ENCODE data around the gene INSR. TPM values are rescaled to one million over a fixed set of nuclear protein-coding genes. Genes with fewer than 3 reads are reported as not detected.

INSR gene
- total RNA-seq, 1 experiment from 2014 or later, result 2.5 TPM

GRCh38 chr19:7258840-7259395, 35.3 kb downstream of the INSR start:
- intact Hi-C loops (cut with micrococcal nuclease; ENCODE audit: unreplicated experiment), result no loop called here
- no peaks in the 10 kb centered on the region for H3K4me1 ChIP-seq (ENCODE audit: control insufficient read depth, insufficient read depth, low read length)
- H3K9me3 ChIP-seq (ENCODE audit: control insufficient read depth, insufficient read depth, low read depth, low read length), result no peaks in the 10 kb centered on the region
- BruUV-seq (replicated peaks), result no TSS peak
- TF ChIP-seq POLR2AphosphoS5 (IDR thresholded peaks at IDR 0.05; ENCODE audit: low read depth, low read length) (no peak), REST (IDR thresholded peaks at IDR 0.05; ENCODE audit: insufficient read depth in 1 of 2, low read depth in 2 of 2, low read length in 1 of 2) (no peak), SIN3A (IDR thresholded peaks at IDR 0.05; ENCODE audit: borderline replicate concordance, insufficient read depth, low read depth, low read length) (no peak), TCF7L2 (IDR thresholded peaks at IDR 0.05; ENCODE audit: low read depth, low read length) (no peak)
- TF ChIP-seq, protein P1, sequence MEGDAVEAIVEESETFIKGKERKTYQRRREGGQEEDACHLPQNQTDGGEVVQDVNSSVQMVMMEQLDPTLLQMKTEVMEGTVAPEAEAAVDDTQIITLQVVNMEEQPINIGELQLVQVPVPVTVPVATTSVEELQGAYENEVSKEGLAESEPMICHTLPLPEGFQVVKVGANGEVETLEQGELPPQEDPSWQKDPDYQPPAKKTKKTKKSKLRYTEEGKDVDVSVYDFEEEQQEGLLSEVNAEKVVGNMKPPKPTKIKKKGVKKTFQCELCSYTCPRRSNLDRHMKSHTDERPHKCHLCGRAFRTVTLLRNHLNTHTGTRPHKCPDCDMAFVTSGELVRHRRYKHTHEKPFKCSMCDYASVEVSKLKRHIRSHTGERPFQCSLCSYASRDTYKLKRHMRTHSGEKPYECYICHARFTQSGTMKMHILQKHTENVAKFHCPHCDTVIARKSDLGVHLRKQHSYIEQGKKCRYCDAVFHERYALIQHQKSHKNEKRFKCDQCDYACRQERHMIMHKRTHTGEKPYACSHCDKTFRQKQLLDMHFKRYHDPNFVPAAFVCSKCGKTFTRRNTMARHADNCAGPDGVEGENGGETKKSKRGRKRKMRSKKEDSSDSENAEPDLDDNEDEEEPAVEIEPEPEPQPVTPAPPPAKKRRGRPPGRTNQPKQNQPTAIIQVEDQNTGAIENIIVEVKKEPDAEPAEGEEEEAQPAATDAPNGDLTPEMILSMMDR (IDR thresholded peaks at IDR 0.05), result no peak
- no peak overlapping the region for H3K4me3 ChIP-seq (ENCODE audit: low read depth in 2 of 2, low read length in 2 of 2)
- no peak for DNase-seq (ENCODE audit: low read depth, low spot score)
- ATAC-seq, result no peak
- ChIA-PET POLR2A (no interaction called here), CTCF (interaction anchor here (0.6 kb wide), 2 partner anchors 684 to 1613 kb away, joined by 4 to 9 read pairs; partner anchors contain the start of gene TIMM44)
- no peaks in the 10 kb centered on the region for H3K36me3 ChIP-seq (ENCODE audit: control insufficient read depth, insufficient read depth, low read length)
- no peaks in the 10 kb centered on the region for H3K27me3 ChIP-seq (ENCODE audit: control insufficient read depth, insufficient read depth, low read length)
- in situ Hi-C loops (cut with HindIII; ENCODE audit: low pct_unique_long_range_greater_than_20kb, low sequenced_read_pairs), result no loop called here
- H3K27ac ChIP-seq (ENCODE audit: low read length), result no peak overlapping the region

- TF ChIP-seq, protein P1 (IDR thresholded peaks at IDR 0.05), result no peak
- no peak for TF ChIP-seq SIN3A (IDR thresholded peaks at IDR 0.05; ENCODE audit: borderline replicate concordance, insufficient read depth, low read depth, low read length)
- TF ChIP-seq REST (IDR thresholded peaks at IDR 0.05; ENCODE audit: insufficient read depth in 1 of 2, low read depth in 2 of 2, low read length in 1 of 2), result no peak
- no peak for TF ChIP-seq TCF7L2 (IDR thresholded peaks at IDR 0.05; ENCODE audit: low read depth, low read length)
- TF ChIP-seq POLR2AphosphoS5 (IDR thresholded peaks at IDR 0.05; ENCODE audit: low read depth, low read length), result no peak
- Histone ChIP-seq H3K9me3 (ENCODE audit: control insufficient read depth, insufficient read depth, low read depth, low read length) (no peaks in the 10 kb centered on the region), H3K27me3 (ENCODE audit: control insufficient read depth, insufficient read depth, low read length) (no peaks in the 10 kb centered on the region), H3K36me3 (ENCODE audit: control insufficient read depth, insufficient read depth, low read length) (no peaks in the 10 kb centered on the region), H3K4me1 (ENCODE audit: control insufficient read depth, insufficient read depth, low read length) (no peaks in the 10 kb centered on the region), H3K27ac (ENCODE audit: low read length) (no peak overlapping the region), H3K4me3 (ENCODE audit: low read depth in 2 of 2, low read length in 2 of 2) (no peak overlapping the region)
- ChIA-PET POLR2A (no interaction called here), CTCF (interaction anchor here (0.6 kb wide), 2 partner anchors 685 to 1613 kb away, joined by 4 to 9 read pairs; partner anchors contain the start of gene TIMM44)
- no TSS peak for BruUV-seq (replicated peaks)
- ATAC-seq (no peak), DNase-seq (ENCODE audit: low read depth, low spot score) (no peak)
- in situ Hi-C loops (cut with HindIII; ENCODE audit: low pct_unique_long_range_greater_than_20kb, low sequenced_read_pairs) (no loop called here), intact Hi-C loops (cut with micrococcal nuclease; ENCODE audit: unreplicated experiment) (no loop called here)
Observed at GRCh38 chr19:7258041-7258839, 36.0 kb downstream of the INSR start.

All from Panc1 (cell line).